ENCODE results near the gene TPM1. TPM values are rescaled to one million over a fixed set of nuclear protein-coding genes. Genes with fewer than 3 reads are reported as not detected.
"Not testable (repeated sequence)": the region's sequence is repeated elsewhere in the genome, so short reads cannot be mapped to it uniquely, and the experiment has no call there.

TPM1 gene
- 242 and 284 TPM in 2 replicates for total RNA-seq (2014; rRNA removed; shearing (Covaris generic))
- 389 and 430 TPM in 2 replicates for polyA plus RNA-seq (2015; cell fraction: cytosol; rRNA removed)
- 555 and 626 TPM in 2 replicates for polyA plus RNA-seq (2015; cell fraction: nucleus; rRNA removed)

DNA sequence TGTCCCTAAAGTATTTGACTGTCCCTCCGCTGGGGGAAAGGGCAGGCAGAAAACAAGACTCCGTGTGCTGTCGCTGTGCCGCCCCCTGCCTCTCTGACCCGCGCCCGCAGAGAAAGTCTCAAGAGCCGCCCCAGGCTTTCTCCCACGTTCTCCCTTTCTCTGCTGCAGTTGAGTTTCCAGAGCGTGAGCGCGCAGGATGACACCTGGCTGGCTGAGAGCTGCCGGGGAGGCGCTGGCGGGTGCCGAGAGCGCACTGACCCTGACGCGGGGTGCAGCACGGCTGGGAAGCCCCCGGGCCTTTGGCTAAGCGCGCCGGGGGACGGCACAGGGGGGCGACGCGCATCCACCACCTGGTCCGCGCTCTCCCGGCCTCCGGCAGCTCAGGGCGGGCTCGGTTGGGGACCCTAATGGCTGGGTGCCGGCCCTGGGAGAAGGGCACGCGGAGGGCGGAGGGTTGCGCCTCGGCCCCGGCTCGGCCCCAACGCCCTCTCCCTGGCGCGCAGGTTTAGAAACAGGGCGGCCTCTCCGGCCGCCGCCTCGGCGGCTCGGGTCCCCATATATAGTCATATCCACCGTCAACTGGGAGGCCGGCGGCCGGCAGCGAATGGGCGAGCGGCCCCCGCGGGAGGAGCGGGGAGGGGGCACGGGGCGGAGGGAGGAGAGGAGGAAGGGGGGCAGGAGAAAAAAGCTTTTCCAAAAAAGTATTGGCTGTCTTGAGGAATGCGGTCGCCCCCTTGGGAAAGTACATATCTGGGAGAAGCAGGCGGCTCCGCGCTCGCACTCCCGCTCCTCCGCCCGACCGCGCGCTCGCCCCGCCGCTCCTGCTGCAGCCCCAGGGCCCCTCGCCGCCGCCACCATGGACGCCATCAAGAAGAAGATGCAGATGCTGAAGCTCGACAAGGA is at the start of gene TPM1:
Gene TPM1, plus strand, starts transcription at position 774 of the 903 bp plus-strand sequence. Its CDS starts 83 bp downstream, at position 857.
- DNase-seq (ENCODE audit: low read depth): peak; percentile 89

DNA sequence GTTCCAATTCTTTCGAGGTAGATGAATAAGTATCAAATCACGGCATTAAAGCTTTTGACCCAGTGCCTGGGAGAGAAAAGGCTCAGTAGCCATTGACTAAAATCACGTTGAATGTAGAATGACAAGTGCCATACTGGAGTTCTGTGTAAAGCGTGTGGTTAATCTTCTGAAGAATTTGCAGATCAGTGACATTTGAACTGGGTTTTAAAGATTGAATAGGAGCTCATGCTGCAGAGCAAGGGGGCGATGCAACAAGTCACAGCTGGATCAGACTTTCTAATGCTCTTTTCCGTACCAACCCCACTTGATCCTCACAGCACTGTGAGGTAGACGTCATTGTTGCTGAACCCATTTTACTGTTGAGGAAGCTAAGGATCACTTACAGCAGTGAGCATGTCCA is 49.5 kb upstream of the TPM1 start:
- no peak for DNase-seq (ENCODE audit: low read depth)

DNA sequence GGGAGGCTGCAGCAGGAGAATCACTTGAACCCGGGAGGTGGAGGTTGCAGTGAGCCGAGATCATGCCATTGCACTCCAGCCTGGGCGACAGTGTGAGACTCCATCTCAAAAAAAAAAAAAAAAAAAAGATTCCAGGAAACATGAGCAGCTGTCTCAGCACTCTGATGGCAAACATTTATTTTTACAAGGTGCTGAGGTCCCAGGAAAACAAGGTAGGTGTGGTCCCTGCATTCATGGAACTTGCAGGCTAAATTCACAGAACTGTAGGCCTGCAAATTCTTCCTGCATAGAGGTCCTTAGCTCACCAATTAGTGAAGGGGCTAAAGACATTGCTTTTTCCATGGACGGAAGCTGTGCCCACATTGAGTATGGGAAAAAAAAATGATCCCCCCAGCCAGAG is 48.9 kb upstream of the TPM1 start:
- DNase-seq (ENCODE audit: low read depth): not testable (repeated sequence)

DNA sequence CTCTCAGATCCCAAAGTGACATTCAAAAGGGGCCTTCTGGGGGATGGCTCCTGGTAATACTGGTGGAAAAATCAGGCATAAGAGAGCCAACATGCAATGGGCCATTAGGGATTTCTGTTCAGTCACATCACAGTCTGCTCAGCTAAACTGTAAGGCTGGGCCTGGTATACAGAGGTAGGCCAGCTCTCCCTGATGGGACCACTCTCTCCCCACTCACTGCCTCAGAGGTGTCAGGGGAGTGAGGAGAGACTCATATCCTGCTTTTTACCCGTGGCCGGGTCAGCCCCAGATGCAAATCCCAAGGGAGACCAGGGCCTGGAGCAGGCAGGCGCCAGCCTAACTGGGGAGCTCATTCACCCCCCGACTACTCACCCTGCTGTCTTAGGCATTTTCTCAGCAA is 48.1 kb upstream of the TPM1 start:
- DNase-seq (ENCODE audit: low read depth): no peak

DNA sequence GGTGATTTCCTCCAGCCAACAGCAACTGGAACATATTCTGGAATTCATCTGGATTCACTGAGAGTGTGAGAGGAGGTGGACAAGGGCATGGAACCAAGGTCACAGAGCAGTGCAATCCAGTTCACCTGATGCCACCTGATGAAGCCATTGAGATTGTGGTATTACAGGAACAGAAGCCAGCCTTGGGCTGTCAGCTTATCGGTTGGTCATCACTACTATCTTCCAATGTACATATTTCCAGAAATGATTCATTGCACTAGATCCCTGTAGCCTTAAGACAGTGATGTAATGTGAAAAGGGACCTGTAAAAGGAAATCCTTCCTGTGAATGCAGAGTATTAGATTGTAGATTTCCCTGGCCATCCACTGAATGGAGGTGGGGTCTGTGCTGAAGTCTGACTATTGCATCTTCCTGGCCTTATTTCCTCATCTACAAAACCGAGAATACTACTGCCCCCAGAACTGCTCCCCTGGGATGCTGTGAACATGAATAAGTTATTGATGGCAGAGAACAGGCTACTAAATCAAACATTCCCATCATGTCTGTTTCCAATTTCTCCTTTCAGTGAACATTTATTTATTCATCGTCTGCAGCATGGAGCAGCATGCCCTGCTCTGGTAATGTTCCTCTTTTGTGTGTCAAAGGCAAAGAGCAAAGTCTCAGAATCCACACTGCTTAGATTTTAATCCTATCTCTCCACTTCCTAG is 47.4 kb upstream of the TPM1 start:
- peak; percentile 58 for DNase-seq (ENCODE audit: low read depth)

DNA sequence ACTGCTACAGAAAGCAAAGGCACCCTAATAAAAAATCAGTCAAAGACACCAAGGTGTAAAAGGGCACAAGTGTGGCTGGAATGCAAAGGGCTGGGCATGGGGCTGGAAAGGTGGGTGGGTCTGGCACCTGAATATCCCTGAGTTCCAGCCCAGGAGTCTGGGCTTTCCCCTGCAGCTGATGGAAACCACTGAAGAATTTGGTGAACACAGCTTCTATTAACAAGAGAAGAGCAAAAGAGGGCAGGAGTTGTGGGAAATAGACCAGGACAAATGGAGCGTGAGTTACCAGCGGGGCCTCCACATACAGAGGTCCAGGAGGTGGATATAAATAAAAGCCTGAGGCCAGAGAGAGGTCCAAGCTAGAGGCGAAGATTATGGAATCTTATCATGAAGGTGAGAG is 45.1 kb upstream of the TPM1 start:
- DNase-seq (ENCODE audit: low read depth): no peak

DNA sequence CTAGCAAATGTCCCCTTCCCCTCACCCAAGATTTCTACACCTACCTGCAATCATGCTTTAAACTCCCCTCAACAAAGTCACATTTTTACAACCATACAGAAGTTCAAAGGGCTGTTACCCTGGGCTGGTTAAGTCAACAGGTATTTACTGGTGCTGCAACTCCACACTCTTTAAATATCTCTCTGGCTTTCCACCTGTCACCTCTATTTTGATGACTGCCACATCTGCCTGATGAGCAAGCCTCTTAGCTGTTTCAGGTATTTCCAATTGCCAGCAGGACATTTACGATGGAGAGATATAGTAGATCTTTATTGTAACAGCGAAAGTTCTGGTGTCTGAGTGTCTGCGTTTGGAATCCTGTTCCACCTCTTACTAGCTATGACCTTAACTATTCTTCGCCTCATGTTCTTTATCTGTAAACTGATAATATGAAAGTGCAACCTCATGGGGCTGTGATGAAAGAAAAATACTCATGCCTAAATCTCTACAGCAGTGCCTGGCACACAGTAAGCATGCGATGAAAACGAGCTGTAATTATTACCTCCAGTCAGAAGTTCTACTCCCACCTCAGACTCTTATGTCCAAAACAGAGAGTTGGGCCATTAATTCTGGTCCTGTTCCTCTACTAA is 44.2 kb upstream of the TPM1 start:
- no peak for DNase-seq (ENCODE audit: low read depth)

DNA sequence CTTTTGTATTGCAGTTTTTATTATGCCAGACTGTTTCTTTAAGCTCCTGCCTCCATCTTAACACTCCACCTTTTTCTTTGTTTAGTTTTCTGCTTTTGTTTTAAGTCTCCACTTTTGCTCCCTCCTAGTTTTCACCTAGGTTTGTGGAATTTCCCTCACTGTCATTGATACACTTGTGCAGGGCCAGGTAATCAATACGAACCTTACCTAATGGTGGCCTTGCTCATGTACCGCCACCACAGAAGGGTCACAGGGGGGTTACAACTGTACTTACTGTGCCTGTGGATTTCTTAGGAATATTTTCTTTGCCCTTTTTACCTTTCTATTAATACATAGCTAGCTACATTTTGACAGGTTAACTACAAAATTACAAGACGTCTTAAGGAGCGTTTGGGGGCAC is 43.4 kb upstream of the TPM1 start:
- no peak for DNase-seq (ENCODE audit: low read depth)

DNA sequence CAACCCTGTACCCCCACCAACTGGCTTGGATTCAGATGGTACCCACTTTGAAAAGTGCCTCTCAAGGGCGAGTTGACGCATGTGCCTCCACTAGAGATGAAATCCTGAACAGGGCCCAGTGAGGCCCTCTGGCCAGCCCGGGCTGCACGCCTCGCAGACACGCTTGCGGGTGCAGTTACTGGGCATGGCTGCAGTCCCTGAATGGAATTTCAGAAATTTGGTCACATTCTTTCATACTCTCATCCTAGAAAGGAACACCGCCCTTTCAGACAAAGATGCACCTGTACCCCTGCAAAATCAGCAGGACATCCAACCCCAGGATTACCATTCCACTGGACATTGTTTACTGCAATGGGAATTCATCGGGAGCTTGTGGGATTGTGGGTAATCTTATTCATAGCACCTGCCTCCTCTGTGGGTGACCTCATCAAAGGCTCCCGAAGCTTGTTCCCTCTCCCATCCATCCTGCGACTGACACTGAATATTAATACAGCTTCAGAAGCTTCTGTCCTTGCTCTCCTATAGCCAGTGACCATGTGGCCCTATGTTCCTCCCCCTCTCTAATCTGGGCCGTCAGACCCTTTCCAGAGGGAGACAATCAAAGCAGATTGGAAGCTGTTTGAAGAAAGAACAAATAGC is 42.5 kb upstream of the TPM1 start:
- DNase-seq (ENCODE audit: low read depth): no peak

DNA sequence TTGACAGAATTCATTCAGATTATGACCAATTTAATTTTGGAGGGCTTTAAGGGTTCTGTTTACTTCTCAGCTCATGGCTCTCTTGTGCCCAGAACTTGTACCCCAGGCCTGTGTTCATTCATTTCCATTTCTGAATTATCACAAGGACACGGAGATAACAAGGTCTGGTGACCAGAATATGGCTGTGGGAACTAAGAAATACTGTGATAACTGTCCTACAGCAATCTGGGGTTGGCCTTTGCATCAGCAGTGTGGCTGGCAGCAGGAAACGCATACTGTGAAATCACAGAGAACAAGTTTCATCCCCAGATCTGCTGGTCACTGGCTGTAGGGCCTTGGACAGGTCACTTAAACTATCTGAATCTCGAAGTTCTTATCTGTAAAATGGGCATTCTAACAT is 41.8 kb upstream of the TPM1 start:
- DNase-seq (ENCODE audit: low read depth): no peak

DNA sequence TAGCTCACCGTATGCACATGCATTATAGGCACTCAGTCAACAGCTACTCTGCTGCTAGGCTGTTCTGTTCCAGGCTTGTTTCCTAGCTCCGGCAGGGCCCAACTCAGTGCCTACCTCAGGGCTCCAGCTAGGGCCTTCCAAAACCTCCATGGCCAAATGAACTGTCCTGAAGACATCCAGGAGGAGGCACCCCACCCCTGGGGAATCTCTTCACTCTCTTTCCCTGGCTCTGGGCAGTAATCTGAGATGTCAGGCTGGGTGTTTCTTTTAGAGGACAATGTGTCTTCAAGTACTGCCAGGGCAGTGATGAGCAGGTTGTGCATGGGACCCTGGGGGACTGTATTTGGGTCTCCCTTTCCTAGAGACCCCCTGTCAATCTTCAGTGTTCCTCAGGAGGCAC is 38.3 kb upstream of the TPM1 start:
- no peak for DNase-seq (ENCODE audit: low read depth)

DNA sequence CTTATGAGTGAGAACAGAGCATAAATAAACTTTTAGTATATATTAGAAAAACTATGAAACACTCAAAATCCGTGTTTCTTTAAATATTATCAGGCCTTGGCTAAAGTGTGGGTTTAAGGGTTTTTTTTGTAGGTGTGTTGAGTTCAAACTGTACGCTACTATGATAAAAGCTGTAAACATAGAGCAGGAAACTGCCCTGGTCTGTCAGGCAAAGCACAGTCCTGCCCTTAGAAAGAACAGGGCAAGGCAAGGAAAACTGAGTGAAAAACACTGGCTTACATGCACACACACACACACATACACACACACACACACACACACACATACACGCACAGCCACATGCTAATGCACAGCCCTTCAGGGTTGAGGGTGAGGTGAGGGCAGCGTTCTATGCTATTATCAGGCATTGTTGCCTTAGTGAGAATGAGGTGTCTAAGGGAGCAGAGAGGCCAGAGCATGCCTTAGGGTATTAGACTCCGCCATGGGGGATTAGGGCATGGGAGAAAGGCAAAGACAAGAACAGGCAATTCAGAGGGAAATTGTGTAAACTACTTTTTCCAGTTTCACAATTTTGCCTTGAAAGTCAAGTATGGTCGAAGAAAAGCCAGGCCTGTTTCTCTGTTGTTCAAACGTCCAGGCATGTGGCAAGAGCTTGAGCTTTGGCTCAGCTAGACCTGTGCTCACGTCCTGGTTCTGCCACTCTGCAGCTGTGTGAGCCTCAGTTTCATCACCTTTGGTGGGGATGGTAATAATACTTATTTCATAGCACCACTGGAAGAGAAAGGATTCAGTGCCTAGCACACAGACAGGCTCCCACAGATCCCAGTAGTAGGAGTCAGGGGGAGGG is 36.3 kb upstream of the TPM1 start:
- DNase-seq (ENCODE audit: low read depth): no peak

DNA sequence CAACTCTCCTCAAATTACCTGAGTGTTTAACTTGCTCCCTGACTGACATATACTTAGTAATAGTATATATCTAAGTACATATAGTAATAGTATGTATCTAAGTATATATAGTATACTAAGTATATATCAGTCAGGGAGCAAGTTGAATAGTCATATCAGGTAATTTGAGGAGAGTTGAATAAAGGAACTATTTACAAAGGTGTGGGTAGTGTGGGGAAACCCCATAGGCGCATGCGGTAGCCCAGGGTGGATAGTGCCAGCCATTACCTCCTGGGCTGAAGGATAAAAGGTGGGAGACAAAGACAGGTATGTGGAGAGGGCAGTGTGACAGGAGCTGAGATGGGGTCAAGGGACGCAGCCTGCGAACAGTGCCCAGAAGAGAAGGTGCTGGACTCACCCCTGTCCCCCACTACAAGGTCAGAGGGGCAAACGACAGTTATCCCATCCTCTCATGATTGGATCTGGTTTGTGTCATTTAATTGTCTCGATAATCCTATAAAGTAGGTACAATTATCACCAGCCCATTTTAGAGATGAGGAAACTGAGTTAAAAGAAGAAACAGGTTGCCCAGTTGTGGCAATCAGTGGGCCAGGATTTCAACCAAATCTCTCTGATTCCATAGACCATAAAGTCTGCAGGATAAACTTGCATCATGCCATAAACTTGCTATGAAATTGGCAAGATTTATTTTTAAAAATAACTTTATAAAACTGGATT is 34.1 kb upstream of the TPM1 start:
- DNase-seq (ENCODE audit: low read depth): no peak

DNA sequence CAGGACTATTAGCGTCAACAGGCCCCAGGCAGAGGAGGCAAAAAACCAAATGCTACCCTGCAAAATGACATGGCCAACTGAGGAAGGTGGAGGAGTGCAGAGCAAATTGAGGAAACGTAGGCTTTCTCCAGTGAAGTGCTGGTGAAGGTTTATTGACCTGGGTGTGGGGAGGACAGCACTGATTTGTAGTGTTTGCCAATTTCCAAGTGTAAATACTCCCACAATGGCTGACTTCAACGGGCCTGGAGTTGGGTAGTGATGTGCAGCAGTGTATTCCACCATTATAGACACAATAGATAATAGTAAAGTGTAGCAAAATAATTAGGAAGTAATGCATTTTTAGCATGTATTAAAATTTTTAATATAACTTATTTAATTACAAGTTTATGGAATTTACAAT is 32.2 kb upstream of the TPM1 start:
- DNase-seq (ENCODE audit: low read depth): no peak

DNA sequence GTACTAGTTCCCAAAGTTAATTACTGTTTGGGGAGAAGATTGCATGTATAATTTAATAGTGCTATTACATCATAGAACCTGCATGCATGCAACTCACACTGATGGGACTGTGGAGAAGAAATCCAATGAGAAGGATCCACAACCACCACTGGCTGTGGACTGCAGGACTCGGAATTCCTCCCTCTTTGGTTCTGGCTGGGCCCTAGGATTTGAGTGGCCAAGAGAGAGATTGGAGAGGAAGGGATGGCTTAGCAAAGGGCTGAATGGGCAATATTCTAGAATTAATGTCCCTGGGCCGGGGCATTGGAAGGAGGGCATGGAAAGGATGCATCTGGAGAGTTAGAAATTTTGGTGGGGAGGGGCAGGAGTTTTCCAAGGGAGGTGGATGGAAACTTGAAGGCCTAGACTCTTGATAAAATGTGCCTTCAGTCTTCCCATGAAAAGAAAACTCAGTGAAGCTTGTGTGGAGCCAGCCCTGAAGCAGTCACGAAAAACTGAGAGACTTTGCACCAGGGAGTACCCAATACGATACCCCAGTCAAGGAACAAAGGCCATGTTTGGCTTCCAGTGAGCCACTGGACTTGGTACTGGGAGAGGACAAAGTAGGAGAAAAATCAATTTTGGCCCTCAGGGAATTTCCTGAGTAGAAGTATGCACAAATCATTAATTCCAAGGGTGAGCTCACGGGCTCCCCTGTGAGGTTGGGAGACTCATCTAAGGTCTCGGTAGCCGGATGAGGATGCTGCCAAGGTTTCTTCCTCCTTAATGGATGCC is 31.4 kb upstream of the TPM1 start:
- no peak for DNase-seq (ENCODE audit: low read depth)

DNA sequence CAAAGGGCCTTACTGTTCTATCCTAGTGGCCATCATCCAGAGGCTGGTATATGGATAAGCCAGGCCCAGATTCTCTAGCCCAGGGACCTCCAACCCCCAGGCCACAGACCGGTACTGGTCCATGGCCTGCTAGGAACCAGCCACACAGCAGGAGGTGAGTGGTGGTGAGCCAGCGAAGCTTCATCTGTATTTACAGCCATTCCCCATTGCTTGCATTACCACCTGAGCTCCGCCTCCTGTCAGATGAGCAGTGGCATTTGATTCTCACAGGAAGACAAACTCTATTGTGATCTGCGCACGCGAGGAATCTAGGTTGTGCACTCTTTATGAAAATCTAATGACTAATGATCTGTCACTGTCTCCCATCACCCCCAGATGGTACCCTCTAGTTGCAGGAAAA is 30.1 kb upstream of the TPM1 start:
- no peak for DNase-seq (ENCODE audit: low read depth)

DNA sequence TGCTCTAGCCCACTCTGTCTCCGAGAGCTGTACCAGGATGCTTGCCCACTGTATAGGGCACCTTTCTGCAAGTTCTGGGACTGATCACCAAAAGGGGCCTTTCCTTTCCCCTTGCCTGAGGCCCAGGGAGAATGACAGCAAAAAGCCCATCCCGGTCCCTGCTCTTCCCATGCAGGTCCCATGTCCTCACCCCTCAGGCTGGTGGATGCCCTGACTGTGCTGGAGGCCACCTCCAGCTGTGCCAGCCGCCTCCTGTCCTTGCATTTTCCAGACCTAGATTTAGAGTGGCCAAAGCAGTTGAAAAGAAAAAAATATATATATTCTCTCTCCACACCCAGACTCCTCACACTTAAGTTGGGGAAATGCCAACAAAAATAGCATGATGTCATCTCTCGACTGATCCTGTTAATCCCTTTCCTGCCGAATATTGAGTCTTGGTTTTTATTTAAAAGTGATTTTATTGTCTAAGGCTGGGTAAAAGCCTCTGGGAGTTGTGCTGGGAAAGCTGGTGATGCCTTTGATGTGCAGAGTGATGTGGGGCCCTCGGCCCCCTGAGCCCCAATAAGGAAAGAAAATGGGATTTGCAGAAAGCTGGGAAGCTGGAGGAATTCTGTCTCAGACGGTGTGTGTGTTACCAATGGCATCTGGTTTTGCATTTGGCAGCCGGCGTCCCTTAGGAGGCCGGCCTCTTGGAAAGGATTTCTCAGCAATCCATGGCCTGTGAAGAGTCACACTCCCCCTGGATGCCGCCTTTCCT is 29.3 kb upstream of the TPM1 start:
- DNase-seq (ENCODE audit: low read depth): peak; percentile 80

DNA sequence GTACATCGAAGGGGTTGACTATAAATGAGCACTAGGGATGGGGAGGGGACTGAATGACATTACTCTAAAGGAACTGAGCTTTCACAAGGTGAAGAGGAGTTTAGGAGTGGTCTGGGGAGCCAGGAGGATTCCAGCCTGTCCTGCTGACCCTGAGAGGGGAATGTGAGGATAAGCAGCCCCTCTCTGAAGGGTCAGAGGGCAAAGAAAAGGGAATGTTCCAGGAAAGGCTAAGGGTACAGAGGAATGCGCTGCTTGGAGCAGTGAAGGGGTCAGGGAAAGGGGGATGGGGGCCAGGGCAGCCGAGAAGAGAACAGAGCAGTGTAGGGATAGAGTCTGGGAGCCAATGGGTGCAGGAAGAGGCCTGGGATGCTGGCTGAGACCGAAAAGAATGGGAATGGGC is 28.0 kb upstream of the TPM1 start:
- DNase-seq (ENCODE audit: low read depth): no peak
